ENCODE data around the gene ZNF638. TPM values are rescaled to one million over a fixed set of nuclear protein-coding genes. Genes with fewer than 3 reads are reported as not detected.
A peak's percentile ranks its signal among the peaks of the same experiment; 100 is the strongest.

The ZNF638 gene
- total RNA-seq, 2 donors from 2014 or later = 73.9 to 77.9 TPM

DNA sequence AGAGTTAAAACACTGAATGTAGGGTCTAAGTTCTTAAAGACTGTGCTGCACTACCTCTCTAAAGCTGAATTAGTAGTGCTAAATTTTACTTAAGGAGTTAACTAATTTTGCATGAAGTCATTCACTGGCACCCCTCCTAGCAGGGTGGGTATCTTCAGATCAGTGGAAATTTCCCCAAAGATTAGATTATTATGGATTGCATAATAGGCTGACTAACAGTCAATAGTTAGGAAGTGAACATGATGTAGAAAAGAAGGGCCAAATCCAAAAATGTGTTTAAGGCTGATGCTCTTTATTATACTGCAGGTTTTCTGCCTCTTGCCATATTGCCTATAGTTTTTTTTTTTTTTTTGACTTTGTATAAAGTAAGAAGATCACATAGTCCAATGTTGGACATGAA is 5.2 kb downstream of the ZNF638 start:
- Histone ChIP-seq H3K4me1 (peaks cover 0 to 82% of the 10 kb centered on the region in 2 donors), H3K27ac (peak overlapping the region in 1 of 2 donors; percentile 45), H3K4me3 (no peak overlapping the region), H3K9me3 (no peaks in the 10 kb centered on the region), H3K36me3 (no peaks in the 10 kb centered on the region), H3K27me3 (no peaks in the 10 kb centered on the region)
- TF ChIP-seq CTCF (IDR thresholded peaks at IDR 0.05) = no peak
- DNase-seq (ENCODE audit: low spot score) = no peak

DNA sequence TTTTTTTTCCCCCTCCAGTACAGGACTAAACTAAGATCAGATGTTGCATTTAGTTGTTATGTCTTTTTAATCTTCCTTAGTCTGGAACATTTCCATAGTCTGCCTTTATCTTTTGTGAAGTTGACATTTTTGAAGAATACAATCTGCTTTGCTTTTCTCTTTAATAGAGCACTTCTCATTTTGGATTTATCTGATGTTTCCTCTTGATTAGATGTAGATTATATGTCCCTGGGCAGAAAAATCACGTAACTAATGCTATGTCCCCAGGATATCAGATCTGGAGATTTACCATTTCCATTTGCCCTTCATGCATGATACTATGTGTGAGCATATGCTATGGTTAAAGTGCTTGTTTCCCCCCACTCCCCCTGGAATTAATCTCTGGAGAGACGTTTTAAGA is 6.2 kb downstream of the ZNF638 start:
- no peak for TF ChIP-seq CTCF (IDR thresholded peaks at IDR 0.05)
- Histone ChIP-seq H3K4me3 (no peak overlapping the region), H3K9me3 (no peaks in the 10 kb centered on the region), H3K36me3 (no peaks in the 10 kb centered on the region), H3K27me3 (no peaks in the 10 kb centered on the region), H3K4me1 (peaks cover 0 to 83% of the 10 kb centered on the region in 2 donors), H3K27ac (no peak overlapping the region)
- no peak for DNase-seq (ENCODE audit: low spot score)

- Histone ChIP-seq H3K4me1 (peaks cover 0 to 69% of the 10 kb centered on the region in 2 donors), H3K36me3 (no peaks in the 10 kb centered on the region), H3K9me3 (no peaks in the 10 kb centered on the region), H3K27me3 (no peaks in the 10 kb centered on the region), H3K4me3 (no peak overlapping the region), H3K27ac (no peak overlapping the region)
- TF ChIP-seq CTCF (IDR thresholded peaks at IDR 0.05) = no peak
- no peak for DNase-seq (ENCODE audit: low spot score)
Measured at GRCh38 chr2:71339685-71340084, 8.1 kb downstream of the ZNF638 start.

DNA sequence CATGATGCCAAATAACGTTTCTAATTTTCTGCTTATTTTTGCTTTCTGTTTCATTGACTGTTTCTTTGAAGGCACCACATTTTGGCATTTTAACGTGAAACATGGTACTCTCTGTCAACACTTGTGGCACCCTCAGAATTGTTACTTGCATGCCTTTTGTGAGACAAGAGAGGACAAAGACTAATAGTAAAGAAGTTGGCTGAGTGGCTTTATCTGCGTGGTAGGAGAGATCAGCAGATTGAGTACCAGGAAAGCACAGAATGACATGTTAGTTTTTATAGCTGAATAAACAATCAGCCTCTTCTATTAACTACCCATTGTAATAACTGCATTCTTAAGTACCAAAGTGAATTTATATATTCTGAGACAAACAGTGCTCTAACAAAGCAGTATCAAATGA is 8.6 kb downstream of the ZNF638 start:
- TF ChIP-seq CTCF (IDR thresholded peaks at IDR 0.05) = no peak
- Histone ChIP-seq H3K4me1 (peaks cover 0 to 64% of the 10 kb centered on the region in 2 donors), H3K9me3 (no peaks in the 10 kb centered on the region), H3K36me3 (no peaks in the 10 kb centered on the region), H3K4me3 (no peak overlapping the region), H3K27ac (no peak overlapping the region), H3K27me3 (no peaks in the 10 kb centered on the region)
- DNase-seq (ENCODE audit: low spot score) = no peak

- DNase-seq (ENCODE audit: low spot score) = no peak
- Histone ChIP-seq H3K27ac (no peak overlapping the region), H3K36me3 (no peaks in the 10 kb centered on the region), H3K4me1 (peaks cover 0 to 50% of the 10 kb centered on the region in 2 donors), H3K4me3 (no peak overlapping the region), H3K27me3 (no peaks in the 10 kb centered on the region), H3K9me3 (no peaks in the 10 kb centered on the region)
- TF ChIP-seq CTCF (IDR thresholded peaks at IDR 0.05) = no peak
Measured at GRCh38 chr2:71341645-71342044, 10.1 kb downstream of the ZNF638 start.

DNA sequence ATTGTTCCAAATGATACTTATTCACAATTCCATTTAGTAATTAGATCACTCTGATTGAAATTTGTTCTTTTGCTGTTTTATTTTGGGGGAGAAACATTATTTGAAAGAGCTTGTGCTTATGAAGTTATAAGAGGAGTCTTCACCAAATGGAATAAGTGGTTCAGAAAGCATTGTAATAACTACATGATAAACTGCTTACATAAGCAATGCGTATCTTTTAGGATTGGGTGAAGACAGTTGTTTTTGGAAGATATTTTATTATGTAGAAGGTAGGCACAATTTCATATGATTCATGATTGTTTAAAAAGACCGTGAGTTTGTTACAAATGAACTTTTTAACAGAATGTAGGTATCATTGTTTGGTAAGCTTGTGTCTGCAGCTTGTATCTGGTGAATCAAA is 14.5 kb downstream of the ZNF638 start:
- Histone ChIP-seq H3K27me3 (no peaks in the 10 kb centered on the region), H3K4me3 (no peak overlapping the region), H3K36me3 (peaks cover 21% of the 10 kb centered on the region), H3K27ac (no peak overlapping the region), H3K9me3 (no peaks in the 10 kb centered on the region), H3K4me1 (peaks cover 0 to 14% of the 10 kb centered on the region in 2 donors)
- no peak for TF ChIP-seq CTCF (IDR thresholded peaks at IDR 0.05)
- no peak for DNase-seq (ENCODE audit: low spot score)
